Mesendoderm (in vitro differentiated cells): Measurements from ENCODE around the gene OR51B4.

Experiments
- DNase-seq: peaks from one replicate; pipeline ENCODE4 v3.0.0; 2013
- H2AK5ac ChIP-seq: 2 replicates; pipeline ENCODE4 v1.6.1; 2013; ENCODE audit warnings: low read length, inconsistent platforms
- H2BK120ac ChIP-seq: 2 replicates; pipeline ENCODE4 v1.6.1; 2013; ENCODE audit warnings: low read depth, mild to moderate bottlenecking, low read length, moderate library complexity, mixed read lengths
- H2BK15ac ChIP-seq: replicated peaks from 2 replicates; pipeline ENCODE4 v1.6.1; 2013; ENCODE audit warnings: low read depth, mild to moderate bottlenecking, moderate library complexity
- H2BK5ac ChIP-seq: 2 replicates; pipeline ENCODE4 v1.6.1; 2013; ENCODE audit warnings: low read length, inconsistent platforms
- H3K18ac ChIP-seq: 2 replicates; pipeline ENCODE4 v1.6.1; 2013; ENCODE audit warnings: mild to moderate bottlenecking, low read length, mixed read lengths
- H3K23ac ChIP-seq: one replicate; pipeline ENCODE4 v1.6.1; 2013; ENCODE audit warnings: low read length
- H3K27ac ChIP-seq: 2 replicates; pipeline ENCODE4 v1.5.1; 2013; ENCODE audit warnings: low read depth, mild to moderate bottlenecking, inconsistent platforms, low read length, moderate library complexity
- H3K27me3 ChIP-seq: 2 replicates; pipeline ENCODE4 v1.6.1; 2013; ENCODE audit warnings: low read length, control low read depth, mild to moderate bottlenecking, inconsistent platforms; ENCODE audit not compliant: insufficient read depth, poor library complexity
- H3K36me3 ChIP-seq: 2 replicates; pipeline ENCODE4 v1.6.1; 2013; ENCODE audit warnings: low read length, inconsistent platforms; ENCODE audit not compliant: control insufficient read depth, insufficient read depth
- H3K4ac ChIP-seq: one replicate; pipeline ENCODE4 v1.6.1; 2013; ENCODE audit warnings: low read depth, mild to moderate bottlenecking, low read length, moderate library complexity
- H3K4me1 ChIP-seq: 2 replicates; pipeline ENCODE4 v1.6.1; 2013; ENCODE audit warnings: low read depth, low read length, inconsistent platforms; ENCODE audit not compliant: control insufficient read depth
- H3K4me2 ChIP-seq: 2 replicates; pipeline ENCODE4 v1.6.1; 2013; ENCODE audit warnings: low read length
- H3K4me3 ChIP-seq: 2 replicates; pipeline ENCODE4 v1.5.1; 2013; ENCODE audit warnings: mild to moderate bottlenecking, low read length
- H3K56ac ChIP-seq: one replicate; pipeline ENCODE4 v1.6.1; 2013; ENCODE audit warnings: low read length
- H3K79me1 ChIP-seq: 2 replicates; pipeline ENCODE4 v1.6.1; 2013; ENCODE audit warnings: low read length, inconsistent platforms
- H3K79me2 ChIP-seq: 2 replicates; pipeline ENCODE4 v1.6.1; 2013; ENCODE audit warnings: mild to moderate bottlenecking, low read length; ENCODE audit not compliant: control insufficient read depth, insufficient read depth
- H3K9ac ChIP-seq: 2 replicates; pipeline ENCODE4 v1.6.1; 2013; ENCODE audit warnings: low read length, inconsistent platforms
- H4K5ac ChIP-seq: one replicate; pipeline ENCODE4 v1.6.1; 2013; ENCODE audit warnings: low read length
- H4K8ac ChIP-seq: one replicate; pipeline ENCODE4 v1.6.1; 2013; ENCODE audit warnings: low read depth, mild to moderate bottlenecking, control low read depth, low read length, moderate library complexity
- WGBS: extraction: QIAGEN DNeasy Blood & Tissue Kit; methylation state at CpG from one replicate; pipeline ENCODE4 v1.1.7; 2013; ENCODE audit warnings: low lambda C conversion rate, missing lambda C conversion rate; ENCODE audit not compliant: insufficient coverage; ENCODE audit errors: extremely low coverage; 5-methylcytosine and 5-hydroxymethylcytosine counted together

The OR51B4 gene

DNA sequence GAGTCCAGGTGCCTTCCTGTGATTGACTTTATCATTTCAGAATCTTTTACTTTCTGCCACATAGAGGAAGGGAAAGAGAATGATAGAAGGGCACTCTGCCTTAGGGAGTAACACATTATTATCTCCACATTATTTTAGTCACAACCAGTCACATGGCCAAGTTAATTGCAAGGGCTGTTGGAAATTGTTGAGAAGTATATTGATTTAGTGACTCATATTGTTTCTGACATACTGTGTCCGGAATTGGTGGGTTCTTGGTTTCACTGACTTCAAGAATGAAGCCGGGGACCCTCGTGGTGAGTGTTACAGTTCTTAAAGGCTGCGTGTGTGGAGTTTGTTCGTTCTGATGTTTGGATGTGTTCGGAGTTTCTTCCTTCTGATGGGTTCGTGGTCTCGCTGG, 8.7 kb downstream of the OR51B4 start:
- no CpG with 5 or more reads among the region's 8 CpGs for WGBS
- Histone ChIP-seq H3K18ac (no peak overlapping the region), H3K4me3 (no peak overlapping the region), H3K4me2 (no peak overlapping the region), H4K5ac (no peak overlapping the region), H3K79me2 (no peaks in the 10 kb centered on the region), H3K23ac (no peak overlapping the region), H3K4ac (no peak overlapping the region), H3K27ac (no peak overlapping the region), H3K9ac (no peak overlapping the region), H4K8ac (no peak overlapping the region), H3K56ac (no peak overlapping the region), H2BK15ac (no peak overlapping the region), H3K27me3 (no peaks in the 10 kb centered on the region), H3K36me3 (no peaks in the 10 kb centered on the region), H2BK5ac (no peak overlapping the region), H2BK120ac (no peak overlapping the region), H3K4me1 (no peaks in the 10 kb centered on the region), H3K79me1 (no peaks in the 10 kb centered on the region), H2AK5ac (no peak overlapping the region)
- no peak for DNase-seq

DNA sequence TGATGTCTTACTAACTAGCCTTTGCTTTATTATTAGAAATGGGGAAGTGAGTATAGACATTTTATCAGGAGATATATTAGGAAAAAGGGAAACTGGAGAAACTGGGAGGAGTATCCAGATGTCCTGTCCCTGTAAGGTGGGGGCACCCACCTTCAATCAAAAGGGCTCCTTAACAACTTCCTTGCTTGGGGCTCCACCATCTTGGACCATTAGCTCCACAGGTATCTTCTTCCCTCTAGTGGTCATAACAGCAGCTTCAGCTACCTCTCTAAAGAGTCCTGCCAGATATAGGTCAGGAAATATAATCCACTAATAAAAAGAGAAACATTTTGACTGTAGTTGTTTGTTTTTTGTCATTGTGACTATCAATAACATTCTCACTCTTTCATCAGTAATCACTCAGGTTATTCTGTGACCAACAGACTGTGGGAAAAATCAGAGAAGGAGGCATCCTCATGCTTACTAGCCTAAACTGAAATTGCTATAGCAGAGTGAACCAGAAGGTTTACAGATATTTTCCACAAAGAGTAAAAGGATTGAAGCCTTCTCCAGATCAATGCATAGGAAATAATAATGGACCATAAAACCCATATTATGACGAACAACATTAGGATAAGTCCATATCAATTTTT, 10.4 kb downstream of the OR51B4 start:
- Histone ChIP-seq H3K4me3 (no peak overlapping the region), H4K8ac (no peak overlapping the region), H3K4me1 (no peaks in the 10 kb centered on the region), H3K4ac (no peak overlapping the region), H2AK5ac (no peak overlapping the region), H3K18ac (no peak overlapping the region), H3K9ac (no peak overlapping the region), H2BK120ac (no peak overlapping the region), H3K27me3 (no peaks in the 10 kb centered on the region), H3K79me2 (no peaks in the 10 kb centered on the region), H3K23ac (no peak overlapping the region), H2BK5ac (no peak overlapping the region), H3K27ac (no peak overlapping the region), H2BK15ac (no peak overlapping the region), H3K79me1 (no peaks in the 10 kb centered on the region), H3K36me3 (no peaks in the 10 kb centered on the region), H3K4me2 (no peak overlapping the region), H3K56ac (no peak overlapping the region), H4K5ac (no peak overlapping the region)
- peak; percentile 81 for DNase-seq
- WGBS, result no CpG with 5 or more reads among the region's 1 CpG

DNA sequence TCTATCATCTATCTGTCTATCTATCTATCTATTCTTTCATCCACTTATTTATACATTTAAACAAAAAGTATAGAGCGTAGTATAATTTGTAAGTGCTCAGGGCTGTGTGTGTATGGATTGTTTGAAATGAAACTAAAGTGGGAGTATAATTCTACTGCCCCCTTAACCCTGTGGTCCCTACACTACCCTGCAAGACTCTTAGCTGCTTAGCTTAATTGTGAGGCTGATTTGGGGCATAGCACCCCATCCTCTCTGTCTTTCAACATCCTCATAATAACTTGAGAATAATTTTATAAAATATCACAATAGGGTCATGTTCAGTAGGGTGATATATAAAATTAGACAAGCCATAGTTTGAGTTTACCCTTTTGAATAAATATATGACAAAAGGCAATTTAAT, 11.6 kb downstream of the OR51B4 start:
- no peak overlapping the region for H3K4me3 ChIP-seq
- no peak overlapping the region for H2AK5ac ChIP-seq
- H3K36me3 ChIP-seq, result no peaks in the 10 kb centered on the region
- H3K79me2 ChIP-seq, result no peaks in the 10 kb centered on the region
- no peak overlapping the region for H2BK120ac ChIP-seq
- no peak overlapping the region for H4K8ac ChIP-seq
- no peak overlapping the region for H3K27ac ChIP-seq
- H3K9ac ChIP-seq, result no peak overlapping the region
- no peak overlapping the region for H4K5ac ChIP-seq
- H3K4me2 ChIP-seq, result no peak overlapping the region
- H2BK5ac ChIP-seq, result no peak overlapping the region
- H3K18ac ChIP-seq, result no peak overlapping the region
- no peak overlapping the region for H3K4ac ChIP-seq
- H2BK15ac ChIP-seq, result no peak overlapping the region
- H3K79me1 ChIP-seq, result no peaks in the 10 kb centered on the region
- DNase-seq, result no peak
- no peak overlapping the region for H3K56ac ChIP-seq
- H3K27me3 ChIP-seq, result no peaks in the 10 kb centered on the region
- H3K4me1 ChIP-seq, result no peaks in the 10 kb centered on the region
- 100% methylated on average over 1 of the region's 1 CpG for whole genome bisulfite sequencing
- no peak overlapping the region for H3K23ac ChIP-seq

DNA sequence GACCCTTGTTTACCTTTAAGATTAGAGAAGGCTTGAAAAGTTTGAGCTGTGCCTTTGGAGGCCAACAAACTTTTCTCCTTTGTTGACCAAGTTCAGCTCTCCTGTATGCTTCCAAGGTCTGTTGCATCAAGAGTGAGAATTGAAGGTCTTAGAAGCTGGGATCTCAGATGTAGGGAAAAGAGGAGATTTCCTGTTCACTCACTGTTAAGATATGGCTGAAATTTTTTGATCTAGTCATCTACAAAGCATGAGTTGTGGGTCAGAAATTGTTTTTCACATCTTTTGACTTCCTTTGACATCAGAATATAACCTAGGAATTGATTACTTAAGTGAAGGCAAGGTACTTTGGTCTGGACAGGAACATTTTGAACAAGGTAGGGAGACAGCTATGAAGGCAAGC, 12.1 kb downstream of the OR51B4 start:
- H3K27ac ChIP-seq, result no peak overlapping the region
- H2BK15ac ChIP-seq, result peak overlapping the region; percentile 46
- no peaks in the 10 kb centered on the region for H3K79me2 ChIP-seq
- H3K36me3 ChIP-seq, result no peaks in the 10 kb centered on the region
- no peak overlapping the region for H3K4me2 ChIP-seq
- H4K5ac ChIP-seq, result no peak overlapping the region
- H3K56ac ChIP-seq, result no peak overlapping the region
- H3K23ac ChIP-seq, result no peak overlapping the region
- no peak overlapping the region for H2AK5ac ChIP-seq
- no peaks in the 10 kb centered on the region for H3K79me1 ChIP-seq
- H3K27me3 ChIP-seq, result no peaks in the 10 kb centered on the region
- no peak overlapping the region for H3K4ac ChIP-seq
- no peak for DNase-seq
- H3K4me3 ChIP-seq, result no peak overlapping the region
- no peak overlapping the region for H3K9ac ChIP-seq
- H4K8ac ChIP-seq, result no peak overlapping the region
- H2BK120ac ChIP-seq, result no peak overlapping the region
- no peaks in the 10 kb centered on the region for H3K4me1 ChIP-seq
- H3K18ac ChIP-seq, result peak overlapping the region; percentile 69
- no peak overlapping the region for H2BK5ac ChIP-seq

DNA sequence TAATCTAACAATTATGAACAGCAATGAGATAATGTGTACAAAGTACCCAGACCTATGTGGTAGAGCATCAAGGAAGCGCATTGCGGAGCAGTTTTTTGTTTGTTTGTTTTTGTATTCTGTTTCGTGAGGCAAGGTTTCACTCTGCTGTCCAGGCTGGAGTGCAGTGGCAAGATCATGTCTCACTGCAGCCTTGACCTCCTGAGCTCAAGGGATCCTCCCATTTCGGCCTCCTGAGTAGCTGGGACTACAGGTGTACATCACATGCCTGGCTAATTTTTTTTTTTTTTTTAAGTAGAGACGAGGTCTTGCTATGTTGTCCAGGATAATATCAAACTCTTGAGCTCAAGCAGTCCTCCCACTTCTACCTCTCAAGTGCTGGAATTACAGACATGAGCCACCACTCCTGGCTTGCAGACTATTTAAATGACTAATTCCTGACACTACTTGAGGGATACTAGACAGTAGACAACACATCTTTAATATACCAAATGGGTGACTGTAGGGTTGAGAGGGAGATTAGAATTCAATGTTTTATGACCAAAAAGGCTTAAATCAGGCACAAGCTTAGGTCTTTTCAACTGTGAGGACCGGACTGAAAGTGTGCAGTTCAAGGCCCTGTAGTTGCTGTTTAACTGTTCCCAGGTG, 12.7 kb downstream of the OR51B4 start:
- Histone ChIP-seq H4K8ac (no peak overlapping the region), H3K4me3 (no peak overlapping the region), H3K79me2 (no peaks in the 10 kb centered on the region), H2BK5ac (no peak overlapping the region), H2BK15ac (peak overlapping the region; percentile 46), H3K79me1 (no peaks in the 10 kb centered on the region), H2AK5ac (no peak overlapping the region), H3K27ac (no peak overlapping the region), H3K4me1 (no peaks in the 10 kb centered on the region), H3K27me3 (no peaks in the 10 kb centered on the region), H3K9ac (no peak overlapping the region), H3K4me2 (no peak overlapping the region), H2BK120ac (no peak overlapping the region), H3K4ac (no peak overlapping the region), H4K5ac (no peak overlapping the region), H3K36me3 (no peaks in the 10 kb centered on the region), H3K18ac (peak overlapping the region; percentile 69), H3K23ac (no peak overlapping the region), H3K56ac (no peak overlapping the region)
- no CpG with 5 or more reads among the region's 6 CpGs for WGBS
- no peak for DNase-seq
